GM18507 (cell line): ENCODE measurements around the gene EML6.
"Not testable (repeated sequence)": the region's sequence is repeated elsewhere in the genome, so short reads cannot be mapped to it uniquely, and the experiment has no call there.

Experiments used
- DNase-seq: peaks from one replicate; pipeline ENCODE4 v3.0.0; 2011; ENCODE audit warnings: low read depth; ENCODE audit not compliant: insufficient read length; ENCODE audit errors: extremely low spot score
- FAIRE-seq: peaks from 2 replicates; lab custom pipeline; 2011; peaks lifted over from hg19 to GRCh38; lab: Jason Lieb, UNC

The EML6 gene

GRCh38 chr2:54723131-54723995 lies at the start of gene EML6:
Gene EML6 (plus strand): TSS chr2:54723662. CDS start chr2:54725062, 1,400 bp downstream.
- DNase-seq (peak; percentile 99), FAIRE-seq (peak; percentile 97)

GRCh38 chr2:54675281-54675680 lies 48.2 kb upstream of the EML6 start:
- no peak for FAIRE-seq
- no peak for DNase-seq

- no peak for DNase-seq
- no peak for FAIRE-seq
Observed at GRCh38 chr2:54675738-54676137, 47.7 kb upstream of the EML6 start.

- no peak for FAIRE-seq
- no peak for DNase-seq
Observed at GRCh38 chr2:54676656-54677055, 46.8 kb upstream of the EML6 start.

- FAIRE-seq: no peak
- DNase-seq: no peak
Observed at GRCh38 chr2:54677476-54678265, 45.8 kb upstream of the EML6 start.

- no peak for FAIRE-seq
Observed at GRCh38 chr2:54678719-54679118, 44.7 kb upstream of the EML6 start.

GRCh38 chr2:54680397-54681041 lies 42.9 kb upstream of the EML6 start:
- FAIRE-seq: peak; percentile 68
- no peak for DNase-seq

More at GRCh38 chr2:54678719-54679118, 44.7 kb upstream of the EML6 start:
- DNase-seq: no peak

GRCh38 chr2:54681416-54681815 lies 42.0 kb upstream of the EML6 start:
- DNase-seq (no peak), FAIRE-seq (no peak)

GRCh38 chr2:54683596-54683995 lies 39.9 kb upstream of the EML6 start:
- no peak for DNase-seq
- no peak for FAIRE-seq

- DNase-seq: no peak
- no peak for FAIRE-seq
Observed at GRCh38 chr2:54685263-54685775, 38.1 kb upstream of the EML6 start.

GRCh38 chr2:54687595-54688152 lies 35.8 kb upstream of the EML6 start:
- DNase-seq (no peak), FAIRE-seq (peak; percentile 5)

GRCh38 chr2:54691445-54692135 lies 31.9 kb upstream of the EML6 start:
- FAIRE-seq (no peak), DNase-seq (no peak)

- DNase-seq (no peak), FAIRE-seq (no peak)
Observed at GRCh38 chr2:54692556-54692955, 30.9 kb upstream of the EML6 start.

- FAIRE-seq (no peak), DNase-seq (no peak)
Observed at GRCh38 chr2:54695378-54695777, 28.1 kb upstream of the EML6 start.

GRCh38 chr2:54697934-54698333 lies 25.5 kb upstream of the EML6 start:
- FAIRE-seq (no peak), DNase-seq (no peak)

GRCh38 chr2:54698926-54699325 lies 24.5 kb upstream of the EML6 start:
- DNase-seq, FAIRE-seq: not testable (repeated sequence)

- no peak for FAIRE-seq
Observed at GRCh38 chr2:54699665-54700064, 23.8 kb upstream of the EML6 start.

GRCh38 chr2:54701029-54701428 lies 22.4 kb upstream of the EML6 start:
- FAIRE-seq: no peak

More at GRCh38 chr2:54699665-54700064, 23.8 kb upstream of the EML6 start:
- DNase-seq: no peak

GRCh38 chr2:54704238-54704637 lies 19.2 kb upstream of the EML6 start:
- DNase-seq (no peak), FAIRE-seq (no peak)

More at GRCh38 chr2:54701029-54701428, 22.4 kb upstream of the EML6 start:
- DNase-seq: no peak
